ENCODE measurements around the gene AIPL1. TPM values are rescaled to one million over a fixed set of nuclear protein-coding genes. Genes with fewer than 3 reads are reported as not detected.

The AIPL1 gene
- total RNA-seq, 1 donor from 2014 or later = not detected

DNA sequence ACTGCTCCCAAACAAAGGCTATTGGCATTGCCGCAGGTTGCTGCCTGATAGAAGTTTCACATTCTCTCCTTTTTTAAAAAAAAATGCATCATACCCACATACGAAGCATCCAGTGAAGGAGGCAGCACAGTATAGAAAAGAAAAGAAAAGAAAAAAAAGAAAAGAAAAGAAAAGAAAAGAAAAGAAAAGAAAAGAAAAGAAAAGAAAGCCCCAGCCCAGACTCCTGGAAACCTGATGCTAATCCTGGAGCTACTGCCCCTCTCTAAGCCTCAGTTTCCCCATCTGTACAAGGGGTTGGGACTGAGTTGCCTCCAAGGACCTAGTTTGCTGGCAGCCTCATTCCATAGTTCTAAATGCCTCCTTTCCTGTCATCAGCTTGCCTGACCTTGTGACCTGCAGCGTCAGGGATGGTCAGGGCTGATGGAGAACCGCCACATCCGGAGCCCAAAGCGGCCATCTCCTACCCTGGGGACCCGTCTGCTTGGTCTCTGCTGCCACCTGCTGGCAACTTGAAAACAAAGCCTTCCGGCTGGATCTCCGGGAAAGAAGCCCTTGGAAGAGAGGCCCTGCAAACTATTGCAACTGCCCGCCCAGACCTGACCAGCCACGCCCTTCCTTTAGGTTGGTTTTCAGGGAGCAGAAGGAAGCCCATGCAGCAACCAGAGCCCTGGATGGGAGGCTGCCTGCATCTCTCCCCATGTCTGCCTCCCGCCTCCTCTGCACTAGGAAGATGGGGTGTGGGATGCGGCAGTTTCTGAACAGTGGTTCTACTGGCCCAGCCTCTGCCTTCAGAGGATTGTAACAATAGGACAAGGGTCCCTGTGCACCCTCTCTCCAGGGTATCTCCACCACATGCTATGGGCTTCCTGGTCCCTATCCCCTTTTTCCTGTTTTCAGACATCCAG, 13.0 kb downstream of the AIPL1 start:
- DNase-seq (ENCODE audit: low spot score) = no peak

DNA sequence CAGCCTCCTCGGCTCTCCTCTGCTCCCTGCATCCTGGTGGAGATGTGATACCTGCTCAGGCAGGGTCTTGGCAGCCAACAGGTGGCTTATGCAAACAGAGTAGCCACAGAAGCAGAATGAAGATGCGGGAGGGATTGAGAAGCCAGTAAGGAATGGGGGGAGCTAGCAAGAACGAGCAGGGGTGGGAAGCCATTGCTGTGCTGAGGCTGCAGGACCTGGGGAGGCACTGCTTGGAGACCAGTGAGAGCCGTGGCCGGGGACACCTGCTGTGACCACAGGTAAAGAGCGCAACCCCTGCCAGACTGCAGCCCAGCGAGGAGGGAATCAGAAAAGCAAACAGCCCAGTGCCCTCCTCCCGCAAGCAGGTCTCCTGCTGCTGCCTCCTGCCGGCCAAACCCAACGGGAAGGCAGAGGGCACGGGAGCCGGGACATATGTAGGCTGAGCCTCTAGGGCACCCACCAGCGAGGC, 14.7 kb downstream of the AIPL1 start:
- no peak for DNase-seq (ENCODE audit: low spot score)

DNA sequence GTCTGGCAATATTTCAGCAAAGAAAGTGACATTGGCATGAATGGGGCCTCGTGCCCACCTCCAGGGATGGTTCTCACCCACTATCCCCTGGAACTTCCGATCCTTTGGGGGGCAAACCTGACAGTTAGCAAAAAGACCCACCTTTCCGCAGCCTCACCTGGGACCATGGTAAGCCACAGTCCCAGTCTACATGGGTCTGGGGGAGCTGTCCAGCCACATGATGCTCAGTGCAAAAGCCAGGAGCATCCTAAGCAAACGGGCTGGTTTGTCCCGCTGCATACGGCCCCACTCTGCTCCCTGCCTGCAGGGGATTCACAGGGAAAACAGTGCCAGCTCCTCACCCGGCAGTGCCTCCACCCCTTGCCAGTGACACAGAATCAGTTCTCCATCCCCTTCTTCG, 19.3 kb downstream of the AIPL1 start:
- no peak for DNase-seq (ENCODE audit: low spot score)

DNA sequence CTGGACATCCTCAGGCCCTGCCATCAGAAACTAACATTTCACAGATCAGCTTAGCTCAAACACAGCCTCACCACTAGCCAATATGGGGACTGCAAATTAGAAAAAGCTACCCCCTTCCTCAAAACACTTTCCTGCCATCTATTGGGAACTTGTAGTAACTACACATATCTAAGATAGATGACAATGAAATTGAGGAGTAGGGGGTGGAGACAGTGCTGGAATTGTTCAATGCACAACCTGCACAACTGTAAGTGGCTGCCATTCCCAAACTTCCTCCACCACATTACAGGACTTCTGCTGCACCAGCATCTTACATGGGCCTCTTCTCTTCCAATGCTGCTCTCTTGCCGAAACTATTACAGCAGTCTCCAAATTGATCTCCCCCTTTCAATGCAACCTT, 21.9 kb downstream of the AIPL1 start:
- DNase-seq (ENCODE audit: low spot score) = no peak

DNA sequence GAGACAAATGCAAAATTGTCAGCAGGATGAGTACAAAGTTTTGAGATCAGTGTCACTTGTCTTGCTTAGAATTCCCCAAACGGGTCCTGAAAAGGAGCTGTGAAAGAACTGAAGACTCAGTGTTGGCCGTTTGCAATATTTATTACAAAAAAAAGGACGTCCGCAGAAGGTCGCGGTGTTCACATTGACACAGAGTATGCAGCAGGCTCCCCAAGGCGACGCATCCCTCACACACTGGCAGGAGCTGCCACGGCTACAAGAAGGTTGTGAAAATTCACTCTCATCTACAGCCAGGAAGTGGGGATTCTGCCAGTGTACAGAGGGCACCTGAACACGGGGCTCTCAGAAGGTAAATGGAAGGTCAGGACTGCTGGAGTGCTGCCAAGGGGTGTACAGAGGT, 26.2 kb downstream of the AIPL1 start:
- DNase-seq (ENCODE audit: low spot score) = no peak

DNA sequence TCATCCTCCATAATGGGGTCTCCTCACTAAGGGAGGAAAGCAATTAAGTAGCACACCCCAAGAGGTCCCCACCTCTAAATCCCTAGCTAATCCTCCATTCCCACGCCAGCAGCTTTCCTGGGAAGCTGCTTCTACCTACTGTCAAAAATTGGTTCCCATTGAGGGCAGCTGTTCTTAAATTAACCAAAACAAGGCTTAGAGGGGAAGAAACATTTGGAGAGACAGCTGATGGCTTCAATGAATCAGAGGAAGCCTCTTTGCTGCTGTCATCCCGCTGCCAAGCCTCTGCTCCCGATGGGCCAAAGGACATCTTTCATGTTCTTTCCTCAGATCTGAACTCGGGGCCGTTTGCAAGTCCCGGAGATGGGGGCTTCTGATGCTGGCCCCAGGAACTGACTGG, 26.6 kb downstream of the AIPL1 start:
- no peak for DNase-seq (ENCODE audit: low spot score)

DNA sequence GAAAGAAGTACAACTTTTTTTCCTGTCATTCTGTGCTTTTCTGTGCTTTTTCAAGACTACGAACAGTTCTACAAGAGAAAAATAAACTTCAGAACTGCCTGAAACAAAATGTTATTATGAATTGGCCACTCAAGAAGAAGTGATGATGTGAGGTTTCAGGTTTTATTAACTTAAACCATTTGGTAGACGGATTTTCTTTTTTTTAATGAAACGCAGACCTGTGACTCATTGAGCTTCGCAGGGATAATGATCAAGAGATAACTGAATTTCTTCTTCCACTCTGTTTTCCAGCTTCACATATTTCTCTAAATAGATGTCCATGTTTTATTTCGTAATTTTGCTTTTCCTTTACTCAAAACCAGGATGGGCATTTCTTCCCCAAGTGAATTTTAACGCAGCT, 32.7 kb downstream of the AIPL1 start:
- DNase-seq (ENCODE audit: low spot score) = no peak

DNA sequence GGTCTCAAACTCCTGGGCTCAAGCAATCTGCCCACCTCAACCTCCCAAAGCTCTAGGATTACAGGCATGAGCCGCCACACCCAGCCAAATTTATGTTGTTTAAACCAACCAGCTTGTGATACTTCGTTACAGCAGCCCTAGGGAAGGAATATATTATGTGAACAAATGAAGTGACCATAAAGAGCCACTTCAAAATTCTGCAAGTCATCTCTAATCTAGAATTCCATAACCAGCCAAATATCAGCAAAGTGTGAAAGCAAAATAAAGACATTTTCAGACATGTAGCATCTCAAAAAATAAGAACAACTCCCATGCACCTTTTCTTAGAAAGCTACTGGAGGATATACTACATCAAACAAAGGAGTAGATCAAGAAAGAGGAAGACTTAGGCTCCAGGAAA, 36.0 kb downstream of the AIPL1 start:
- DNase-seq (ENCODE audit: low spot score) = no peak

DNA sequence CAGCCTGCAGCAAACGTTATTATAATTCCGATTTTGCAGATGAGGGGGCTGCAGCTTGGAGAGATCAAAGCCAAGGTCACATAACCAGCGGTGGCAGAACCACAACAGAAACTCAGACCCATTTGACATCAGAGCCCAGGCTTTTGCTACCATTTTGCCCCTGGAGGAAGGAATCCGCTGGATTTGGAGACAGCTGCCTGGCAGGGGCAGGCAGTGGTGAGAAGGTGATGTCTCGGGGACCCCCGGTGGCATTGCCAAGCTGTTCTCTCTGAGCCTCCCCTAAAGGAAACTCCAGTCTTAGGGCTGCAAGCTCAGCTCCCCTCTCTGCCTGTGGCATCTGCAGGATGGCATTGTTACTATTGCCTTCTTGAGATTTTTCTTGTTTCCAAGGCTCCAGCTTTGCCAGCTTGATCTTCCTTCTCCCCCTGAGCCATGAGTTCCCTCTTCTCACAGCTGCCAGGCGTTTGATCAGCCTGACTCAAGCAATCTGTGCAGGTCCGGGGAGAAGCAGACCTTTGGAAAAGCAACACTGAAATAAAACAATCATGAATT, 40.8 kb downstream of the AIPL1 start:
- DNase-seq (ENCODE audit: low spot score) = no peak

DNA sequence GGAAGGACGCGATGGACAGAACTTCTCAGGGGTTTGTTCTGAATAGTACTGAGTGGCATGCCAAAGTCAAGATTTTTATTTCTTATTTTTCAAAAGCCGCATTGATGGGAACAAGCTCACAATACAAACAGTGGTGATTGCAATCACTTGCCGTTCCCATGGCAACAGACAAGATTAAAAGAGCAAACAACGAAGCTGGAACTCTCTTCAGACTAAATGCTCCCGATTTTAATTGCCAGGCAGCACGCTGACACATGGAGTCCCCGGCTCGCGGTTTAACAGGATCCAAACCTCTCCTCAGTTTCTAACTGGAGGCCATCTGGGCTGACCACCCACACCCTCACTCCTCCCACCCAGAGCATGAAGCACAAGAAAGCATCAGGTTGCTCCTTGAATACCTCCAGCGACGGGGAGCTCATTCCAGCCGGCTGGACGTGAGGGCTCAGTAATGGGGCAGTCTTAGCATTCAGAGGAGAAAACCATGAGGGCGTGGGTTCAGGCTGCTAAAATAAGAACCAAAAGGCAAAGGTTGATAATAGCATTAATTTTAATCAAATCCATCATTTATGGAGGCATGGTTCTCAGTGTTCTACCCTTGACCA, 41.5 kb downstream of the AIPL1 start:
- DNase-seq (ENCODE audit: low spot score) = no peak

DNA sequence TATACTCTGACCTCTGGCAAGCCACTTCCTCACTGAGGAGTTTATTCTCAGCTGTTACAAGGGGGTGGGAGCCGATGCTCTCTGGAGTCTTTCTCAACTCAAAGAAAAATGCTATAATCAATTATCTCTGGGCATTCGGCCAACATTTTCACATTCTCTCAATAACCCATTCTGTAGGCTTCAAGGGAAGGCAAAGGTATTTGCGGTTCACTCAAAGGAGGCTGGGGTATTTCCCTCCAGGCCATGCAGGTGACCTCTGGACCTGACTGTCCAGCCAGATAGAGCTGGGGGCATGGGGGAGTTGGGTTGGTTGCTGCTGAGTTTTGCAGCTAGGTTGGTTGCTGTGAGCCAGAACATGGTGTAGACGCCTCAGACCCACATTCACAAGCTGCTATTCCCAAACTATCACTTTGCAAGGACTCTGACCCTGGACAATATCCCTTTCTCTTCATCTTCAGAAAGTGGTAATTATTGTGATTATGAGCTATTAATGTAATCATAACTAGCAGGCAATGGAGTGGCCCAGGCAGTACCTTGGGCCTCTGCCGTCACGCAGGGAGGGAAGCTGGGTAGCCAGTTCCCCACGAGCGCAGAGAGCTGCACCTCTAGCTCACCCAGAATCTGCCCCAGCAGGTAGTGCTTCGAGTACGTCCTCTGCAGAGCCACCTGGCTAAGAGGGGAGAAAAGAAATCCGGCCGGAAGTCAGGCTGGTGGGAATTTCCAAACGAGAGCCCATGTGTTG, 42.1 kb downstream of the AIPL1 start:
- no peak for DNase-seq (ENCODE audit: low spot score)

DNA sequence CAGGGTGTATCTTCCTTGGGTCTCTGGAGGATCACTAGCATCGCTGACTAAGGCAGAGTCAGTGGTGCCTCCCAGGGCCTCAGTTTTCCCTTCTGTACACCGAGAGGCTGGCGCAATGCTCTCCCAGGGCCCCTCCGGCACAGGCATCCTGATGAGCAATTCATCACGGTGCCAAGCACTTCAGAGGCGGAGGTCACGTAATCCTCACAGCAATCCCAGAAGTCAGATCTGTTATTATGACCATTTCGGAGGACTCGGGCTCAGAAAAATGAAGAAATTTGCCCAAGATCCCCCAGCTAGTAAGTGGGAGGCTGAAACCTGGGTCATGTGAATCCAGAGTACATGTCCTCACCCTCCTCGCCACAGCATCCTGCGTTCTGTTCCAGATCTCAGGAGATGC, 46.5 kb downstream of the AIPL1 start:
- no peak for DNase-seq (ENCODE audit: low spot score)

DNA sequence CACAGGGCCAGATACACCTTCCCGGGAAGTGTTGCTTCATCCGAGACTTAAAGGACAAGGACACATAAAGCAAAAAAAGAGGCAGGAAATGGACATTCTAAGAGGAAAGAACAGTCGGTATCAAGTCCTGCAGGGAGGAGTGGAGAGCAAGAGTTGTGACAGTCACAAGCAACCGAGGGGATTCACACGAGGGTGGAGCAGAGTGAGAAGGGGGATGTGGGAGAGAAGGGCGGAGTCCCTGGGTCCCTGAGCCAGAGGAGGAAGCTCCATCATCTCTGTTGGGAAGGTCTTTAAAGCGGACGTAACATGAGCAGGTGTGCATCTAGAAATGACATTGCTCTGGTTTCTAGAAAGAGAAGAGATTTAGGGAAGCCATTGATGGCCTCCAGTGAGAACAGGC, 47.1 kb downstream of the AIPL1 start:
- no peak for DNase-seq (ENCODE audit: low spot score)

DNA sequence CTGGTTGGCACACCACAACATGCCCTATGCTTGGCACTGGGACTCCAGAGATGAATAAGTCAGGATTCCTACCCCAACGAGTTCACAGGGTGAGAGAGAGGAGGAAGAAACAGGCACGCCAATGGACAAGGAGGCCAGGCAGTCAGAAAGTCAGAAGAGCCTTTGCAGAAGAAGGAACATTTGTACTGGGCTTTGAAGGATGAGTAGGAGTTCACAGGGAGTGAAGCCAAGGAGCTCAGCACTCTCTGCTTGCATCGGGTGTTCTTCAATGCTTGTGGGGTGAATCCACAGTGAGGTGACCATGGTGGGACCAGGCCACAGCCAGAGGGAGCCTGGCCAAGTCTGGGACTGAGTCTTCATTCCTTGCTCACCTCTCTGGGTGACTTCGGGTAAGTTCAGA, 47.5 kb downstream of the AIPL1 start:
- DNase-seq (ENCODE audit: low spot score) = no peak

DNA sequence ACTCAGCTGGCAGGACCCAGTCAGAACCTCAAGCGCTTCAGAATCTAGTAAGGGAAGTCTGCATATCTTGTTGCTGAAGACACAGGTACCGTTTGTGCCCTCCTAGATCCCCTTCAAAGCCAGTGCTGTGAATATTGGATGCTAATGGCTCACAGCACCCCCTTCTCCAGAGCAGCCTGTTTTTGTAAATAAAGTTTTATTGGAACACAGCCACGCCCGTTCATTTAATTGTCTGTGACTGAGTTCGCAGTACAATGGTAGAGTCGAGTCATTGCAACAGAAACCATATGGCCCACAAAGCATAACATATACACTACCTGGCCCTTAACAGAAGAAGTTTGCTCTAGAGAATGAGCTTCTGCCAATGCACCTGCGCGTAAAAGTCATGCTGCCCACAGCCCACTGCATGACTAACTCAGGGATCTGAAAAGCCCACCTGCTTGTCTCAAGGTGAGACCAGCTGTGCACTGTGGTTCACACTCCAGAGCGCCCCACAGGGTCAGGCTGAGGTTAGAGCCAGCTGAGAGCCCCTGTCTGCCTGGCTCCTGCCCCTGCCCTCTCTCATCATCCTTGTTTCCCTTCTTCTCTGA, 48.8 kb downstream of the AIPL1 start:
- no peak for DNase-seq (ENCODE audit: low spot score)

DNA sequence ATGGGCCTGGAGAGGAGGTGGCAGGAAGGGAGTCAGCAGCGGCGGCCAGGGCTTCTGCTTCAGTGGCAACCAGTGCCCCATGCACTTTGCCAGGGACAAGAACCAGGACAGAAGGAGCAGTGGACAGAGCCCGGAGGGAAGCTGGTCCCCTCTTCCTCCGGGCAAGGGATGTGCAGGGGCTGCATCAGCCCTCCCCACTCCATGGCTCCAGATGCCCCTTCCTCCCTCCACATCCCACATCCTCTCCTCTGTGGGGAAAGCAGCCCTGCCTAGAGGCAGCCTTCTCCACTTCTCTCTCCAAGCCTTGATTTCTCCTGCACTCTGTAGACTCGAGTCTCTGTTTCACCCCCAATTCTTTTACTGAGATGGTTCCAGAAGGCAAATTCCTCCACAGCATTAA, 50.4 kb downstream of the AIPL1 start:
- no peak for DNase-seq (ENCODE audit: low spot score)

DNA sequence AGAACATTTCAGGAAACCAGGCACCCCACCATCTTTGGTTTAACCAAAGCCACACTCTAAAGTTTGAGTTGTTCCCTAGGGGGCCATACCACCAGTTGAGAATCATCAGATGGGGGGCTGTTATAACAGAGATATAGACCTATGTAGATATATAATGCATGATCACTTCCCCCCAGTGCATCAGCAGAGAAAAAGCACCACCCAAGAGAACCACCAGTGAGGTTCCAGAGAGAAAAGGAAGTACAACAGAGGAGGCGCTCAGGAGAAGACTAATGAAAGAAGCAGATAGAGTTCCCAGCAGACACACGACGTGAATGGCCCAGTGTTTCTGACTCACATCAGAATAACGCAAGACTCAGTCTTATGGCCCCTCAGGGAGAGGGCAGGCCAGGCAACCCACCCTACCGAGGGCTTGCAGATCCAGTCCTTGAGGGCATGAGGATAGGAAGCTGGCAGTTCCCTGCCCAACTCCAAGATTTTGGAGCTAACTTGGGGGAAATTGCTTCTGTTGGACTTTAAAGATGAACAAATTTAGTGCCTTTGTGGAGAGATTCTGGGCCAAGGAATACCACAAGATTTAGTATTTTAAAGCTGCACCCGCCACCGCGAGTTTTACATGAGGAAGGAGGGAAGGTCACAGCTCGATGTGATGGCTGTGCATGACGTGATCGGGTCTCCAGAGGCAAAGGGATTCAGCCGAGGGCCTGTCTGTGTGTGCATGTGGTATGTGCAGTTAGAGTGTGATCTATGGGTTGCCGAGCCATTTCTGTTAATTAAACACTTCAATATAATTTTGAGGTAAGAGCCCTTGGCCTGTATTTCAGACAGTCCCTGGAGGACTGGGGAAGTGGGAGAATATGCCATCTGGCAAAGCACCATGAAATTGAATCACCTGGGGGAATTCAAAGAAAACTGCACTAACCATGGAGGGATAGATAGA, 53.1 kb downstream of the AIPL1 start:
- no peak for DNase-seq (ENCODE audit: low spot score)

DNA sequence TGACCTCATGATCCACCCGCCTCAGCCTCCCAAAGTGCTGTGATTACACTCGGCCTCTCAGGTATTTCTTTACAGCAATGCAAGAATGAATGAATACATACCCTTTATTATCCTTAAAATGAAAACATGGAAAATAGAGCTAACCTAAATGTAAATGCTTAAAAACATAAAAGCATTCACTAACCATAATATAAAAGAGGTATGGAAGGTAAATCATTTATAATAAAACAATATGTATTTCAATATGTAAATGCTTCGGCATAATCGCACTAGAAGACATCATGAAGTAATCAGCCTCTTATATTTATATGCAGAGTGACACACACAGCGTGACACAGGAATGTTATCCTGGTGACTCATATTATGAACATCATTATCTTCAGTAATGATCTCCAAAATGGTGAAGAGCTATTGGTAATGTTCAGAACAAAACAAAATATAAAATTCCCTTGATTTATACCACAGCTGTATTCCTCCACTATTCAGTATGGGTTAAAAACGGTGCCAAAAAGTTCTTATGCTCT, 53.9 kb downstream of the AIPL1 start:
- no peak for DNase-seq (ENCODE audit: low spot score)

DNA sequence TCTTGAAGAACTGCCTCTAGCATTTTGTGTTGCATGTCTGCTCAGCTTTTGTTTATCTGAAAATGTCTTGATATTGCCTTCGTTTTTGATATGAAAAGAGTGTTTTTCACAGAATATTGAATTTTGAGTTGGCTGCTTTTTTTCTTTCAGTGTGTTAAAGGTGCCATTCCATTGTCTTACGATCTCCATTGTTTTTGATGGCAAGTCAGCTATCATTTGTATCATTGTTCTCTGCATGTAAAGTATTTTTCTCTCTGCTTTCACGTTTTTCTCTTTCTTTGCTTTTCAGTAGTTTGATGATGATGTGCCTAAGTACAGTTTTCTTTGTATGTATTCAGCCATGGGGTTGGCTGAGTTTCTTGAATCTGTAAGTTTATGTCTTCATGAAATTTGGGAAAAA, 57.0 kb downstream of the AIPL1 start:
- DNase-seq (ENCODE audit: low spot score) = no peak

DNA sequence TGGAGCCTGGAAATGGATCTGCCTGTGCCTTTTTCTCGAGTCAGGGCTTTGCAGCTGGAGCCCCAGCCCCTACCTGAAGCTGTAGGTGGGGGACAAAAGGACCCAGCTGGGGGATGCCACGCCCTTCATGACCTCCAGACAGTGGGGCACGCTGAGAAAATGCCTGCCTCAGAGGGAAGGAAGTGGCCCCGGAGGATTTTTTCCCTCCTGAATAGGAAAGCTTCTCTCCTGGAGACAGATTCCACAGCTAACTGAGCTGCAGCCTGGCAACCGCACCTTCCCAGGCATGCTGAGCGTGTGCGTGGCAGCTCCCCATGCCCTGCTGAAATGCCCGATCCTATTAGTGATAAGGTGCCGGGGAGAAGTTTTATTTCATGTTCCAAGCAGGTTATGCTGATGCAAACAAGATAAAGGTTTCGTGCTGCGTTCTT, 58.0 kb downstream of the AIPL1 start:
- no peak for DNase-seq (ENCODE audit: low spot score)
